Suppressor macrophage treated with lipopolysaccharide for 4 hours (primary cell): ENCODE data around the gene CSTB.

Source experiments
- DNase-seq: peaks from one replicate; pipeline ENCODE4 v3.0.0-alpha.2; 2020

CSTB gene

GRCh38 chr21:43789276-43790009 is 13.3 kb upstream of the CSTB start, which contains the start of gene RRP1:
TSS of gene RRP1 (plus strand) at chr21:43789577. CDS start at chr21:43789630, 53 bp downstream.
- peak; percentile 96 for DNase-seq

GRCh38 chr21:43786807-43787440 is 10.8 kb upstream of the CSTB start:
- no peak for DNase-seq

GRCh38 chr21:43786300-43786806 is 10.2 kb upstream of the CSTB start:
- no peak for DNase-seq

GRCh38 chr21:43785134-43785533 is 9.0 kb upstream of the CSTB start:
- DNase-seq: no peak

GRCh38 chr21:43783098-43783700 is 7.1 kb upstream of the CSTB start:
- no peak for DNase-seq

- DNase-seq: peak; percentile 49
Observed at GRCh38 chr21:43782431-43783097, 6.5 kb upstream of the CSTB start.

- no peak for DNase-seq
Observed at GRCh38 chr21:43781846-43782245, 5.7 kb upstream of the CSTB start.

GRCh38 chr21:43779660-43780059 is 3.6 kb upstream of the CSTB start:
- no peak for DNase-seq

- peak; percentile 95 for DNase-seq
Observed at GRCh38 chr21:43778469-43779335, 2.6 kb upstream of the CSTB start.

GRCh38 chr21:43777953-43778352 is 1.8 kb upstream of the CSTB start:
- DNase-seq: no peak

GRCh38 chr21:43775190-43775589 is 918 bp downstream of the CSTB start:
- no peak for DNase-seq

- no peak for DNase-seq
Observed at GRCh38 chr21:43774163-43774562, 1.9 kb downstream of the CSTB start.

- no peak for DNase-seq
Observed at GRCh38 chr21:43772425-43772821, 3.7 kb downstream of the CSTB start.

- peak; percentile 90 for DNase-seq
Observed at GRCh38 chr21:43771698-43772424, 4.2 kb downstream of the CSTB start.

- DNase-seq: no peak
Observed at GRCh38 chr21:43771199-43771675, 4.9 kb downstream of the CSTB start.

- no peak for DNase-seq
Observed at GRCh38 chr21:43770066-43770655, 5.9 kb downstream of the CSTB start.

- no peak for DNase-seq
Observed at GRCh38 chr21:43769325-43769958, 6.7 kb downstream of the CSTB start.

GRCh38 chr21:43768868-43769167 is 7.3 kb downstream of the CSTB start:
- no peak for DNase-seq

GRCh38 chr21:43767984-43768867 is 7.9 kb downstream of the CSTB start:
- DNase-seq: peak; percentile 81
